ENCODE data around the gene AKT1. TPM values are rescaled to one million over a fixed set of nuclear protein-coding genes. Genes with fewer than 3 reads are reported as not detected.

The AKT1 gene
- total RNA-seq, 1 donor from 2014 or later = 144 TPM

DNA sequence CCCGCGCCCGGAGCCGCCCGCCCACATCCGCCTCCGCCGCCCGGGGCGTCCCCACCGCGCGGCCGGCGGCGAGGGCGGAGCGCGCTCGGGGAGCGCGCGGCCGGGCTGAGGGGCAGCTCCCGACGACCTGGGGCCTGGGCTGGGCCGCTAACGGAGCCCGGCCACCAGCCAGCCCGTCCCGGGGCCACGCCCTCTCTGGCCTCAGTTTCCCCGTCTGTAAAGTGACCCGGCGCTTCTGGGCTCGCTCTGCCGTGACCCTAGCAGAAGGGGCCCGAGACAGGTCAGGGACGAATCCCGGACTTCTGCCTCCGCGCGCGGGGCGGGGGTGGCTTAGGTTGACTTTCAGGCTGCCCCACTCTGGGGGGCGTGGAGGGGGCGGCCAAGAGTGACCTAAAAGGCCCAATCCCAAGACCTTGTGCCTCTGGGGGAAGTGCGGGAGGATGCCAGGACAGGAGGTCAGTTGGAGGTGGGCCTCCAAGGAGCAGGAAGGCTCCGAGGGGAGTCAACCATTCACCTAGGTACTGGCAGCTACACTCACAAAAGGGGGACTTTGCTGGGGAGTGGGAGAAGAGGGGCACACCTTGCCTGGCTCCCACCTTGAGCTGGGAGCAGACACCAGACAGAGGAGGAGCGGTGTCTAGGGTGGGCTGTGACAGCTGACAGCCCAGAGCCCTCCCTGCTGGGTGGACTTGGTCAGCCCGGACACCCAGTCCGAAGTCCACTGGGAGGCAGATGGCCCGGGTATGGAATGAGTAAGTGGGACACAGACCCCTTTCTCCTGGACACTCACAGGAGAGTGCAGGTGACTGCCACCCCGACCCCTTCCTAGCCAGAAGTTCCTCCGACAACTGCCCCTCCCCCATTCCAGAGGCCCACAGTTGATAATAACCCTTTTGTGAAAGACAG is 486 bp upstream of the AKT1 start:
- Histone ChIP-seq H3K9me3 (replicated peaks) (no peaks in the 10 kb centered on the region), H3K4me1 (peaks cover 88% of the 10 kb centered on the region), H3K27ac (replicated peaks) (peak overlapping the region; percentile 99), H3K36me3 (peaks cover 13% of the 10 kb centered on the region), H3K4me3 (peak overlapping the region; percentile 69), H3K27me3 (ENCODE audit: low read depth) (no peaks in the 10 kb centered on the region)
- TF ChIP-seq, protein P1, sequence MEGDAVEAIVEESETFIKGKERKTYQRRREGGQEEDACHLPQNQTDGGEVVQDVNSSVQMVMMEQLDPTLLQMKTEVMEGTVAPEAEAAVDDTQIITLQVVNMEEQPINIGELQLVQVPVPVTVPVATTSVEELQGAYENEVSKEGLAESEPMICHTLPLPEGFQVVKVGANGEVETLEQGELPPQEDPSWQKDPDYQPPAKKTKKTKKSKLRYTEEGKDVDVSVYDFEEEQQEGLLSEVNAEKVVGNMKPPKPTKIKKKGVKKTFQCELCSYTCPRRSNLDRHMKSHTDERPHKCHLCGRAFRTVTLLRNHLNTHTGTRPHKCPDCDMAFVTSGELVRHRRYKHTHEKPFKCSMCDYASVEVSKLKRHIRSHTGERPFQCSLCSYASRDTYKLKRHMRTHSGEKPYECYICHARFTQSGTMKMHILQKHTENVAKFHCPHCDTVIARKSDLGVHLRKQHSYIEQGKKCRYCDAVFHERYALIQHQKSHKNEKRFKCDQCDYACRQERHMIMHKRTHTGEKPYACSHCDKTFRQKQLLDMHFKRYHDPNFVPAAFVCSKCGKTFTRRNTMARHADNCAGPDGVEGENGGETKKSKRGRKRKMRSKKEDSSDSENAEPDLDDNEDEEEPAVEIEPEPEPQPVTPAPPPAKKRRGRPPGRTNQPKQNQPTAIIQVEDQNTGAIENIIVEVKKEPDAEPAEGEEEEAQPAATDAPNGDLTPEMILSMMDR (IDR thresholded peaks at IDR 0.05; ENCODE audit: borderline replicate concordance) = no peak
- peak; percentile 75 for DNase-seq
- intact Hi-C loops (cut with micrococcal nuclease) = no loop called here

DNA sequence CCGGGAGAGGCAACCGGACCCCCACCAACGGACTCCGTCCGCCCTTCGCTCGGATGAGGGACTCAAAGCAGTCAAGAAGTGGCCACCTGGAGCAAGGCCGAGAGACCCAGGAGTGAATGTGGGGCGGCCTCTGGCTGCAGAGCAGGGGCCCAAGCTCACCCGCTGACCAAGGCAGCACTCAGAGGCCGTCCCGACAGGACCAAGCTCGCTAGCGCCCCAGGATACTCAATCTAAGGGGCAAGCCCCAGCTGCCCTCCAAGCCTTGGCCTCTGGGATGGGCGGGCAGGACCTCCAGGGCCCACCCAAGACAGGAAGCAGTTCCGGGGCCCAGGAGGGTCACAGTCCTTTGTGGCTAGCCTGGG is 936 bp downstream of the AKT1 start:
- DNase-seq = no peak
- Histone ChIP-seq H3K4me1 (peaks cover 89% of the 10 kb centered on the region), H3K4me3 (peak overlapping the region; percentile 87), H3K27me3 (ENCODE audit: low read depth) (no peaks in the 10 kb centered on the region), H3K27ac (replicated peaks) (peak overlapping the region; percentile 87), H3K9me3 (replicated peaks) (no peaks in the 10 kb centered on the region), H3K36me3 (peaks cover 27% of the 10 kb centered on the region)
- intact Hi-C loops (cut with micrococcal nuclease) = no loop called here
- TF ChIP-seq, protein P1 (IDR thresholded peaks at IDR 0.05; ENCODE audit: borderline replicate concordance) = no peak

DNA sequence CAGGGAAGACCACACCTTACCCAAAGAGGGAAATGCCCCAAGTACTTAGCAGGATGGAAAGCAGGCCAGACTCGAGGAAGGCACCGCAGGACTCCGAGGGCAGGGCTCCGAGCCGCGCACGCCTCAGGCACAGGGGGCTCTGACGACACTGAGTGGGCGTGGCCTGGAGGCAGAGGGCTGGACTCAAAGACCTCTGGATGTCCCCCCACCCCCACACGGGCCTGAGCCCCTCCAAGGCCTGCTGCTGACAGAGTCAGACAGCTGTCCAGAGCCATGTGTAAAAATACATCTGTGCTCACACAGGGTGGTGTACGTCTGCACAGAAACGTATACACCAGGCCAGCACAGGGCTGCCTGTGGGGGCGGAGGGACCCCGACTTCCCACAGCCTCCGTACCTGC is 1.4 kb downstream of the AKT1 start:
- intact Hi-C loops (cut with micrococcal nuclease) = no loop called here

DNA sequence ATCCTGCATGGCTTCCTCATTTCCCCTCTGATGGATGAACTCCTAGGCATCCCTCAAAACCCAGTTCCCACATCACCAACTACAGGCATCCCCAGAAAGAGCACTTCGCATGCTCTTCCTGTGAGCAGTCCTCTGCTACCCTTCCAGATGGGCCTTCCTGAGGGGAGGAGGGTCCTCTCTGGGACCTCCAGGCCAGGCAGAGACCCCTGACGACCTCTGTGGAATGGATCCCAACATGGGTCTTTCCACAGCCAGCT is 1.9 kb downstream of the AKT1 start:
- intact Hi-C loops (cut with micrococcal nuclease) = no loop called here
- TF ChIP-seq, protein P1 (IDR thresholded peaks at IDR 0.05; ENCODE audit: borderline replicate concordance) = no peak
- Histone ChIP-seq H3K36me3 (peaks cover 37% of the 10 kb centered on the region), H3K27ac (replicated peaks) (peak overlapping the region; percentile 87), H3K27me3 (ENCODE audit: low read depth) (no peaks in the 10 kb centered on the region), H3K4me1 (peaks cover 89% of the 10 kb centered on the region), H3K9me3 (replicated peaks) (no peaks in the 10 kb centered on the region), H3K4me3 (peak overlapping the region; percentile 87)
- DNase-seq = no peak

More for the DNA sequence above, 1.4 kb downstream of the AKT1 start:
- H3K27me3 ChIP-seq (ENCODE audit: low read depth) = no peaks in the 10 kb centered on the region
- peaks cover 89% of the 10 kb centered on the region for H3K4me1 ChIP-seq
- TF ChIP-seq, protein P1 (IDR thresholded peaks at IDR 0.05; ENCODE audit: borderline replicate concordance) = no peak
- no peak for DNase-seq
- H3K9me3 ChIP-seq (replicated peaks) = no peaks in the 10 kb centered on the region
- peak overlapping the region; percentile 87 for H3K27ac ChIP-seq (replicated peaks)
- peak overlapping the region; percentile 87 for H3K4me3 ChIP-seq
- peaks cover 32% of the 10 kb centered on the region for H3K36me3 ChIP-seq

DNA sequence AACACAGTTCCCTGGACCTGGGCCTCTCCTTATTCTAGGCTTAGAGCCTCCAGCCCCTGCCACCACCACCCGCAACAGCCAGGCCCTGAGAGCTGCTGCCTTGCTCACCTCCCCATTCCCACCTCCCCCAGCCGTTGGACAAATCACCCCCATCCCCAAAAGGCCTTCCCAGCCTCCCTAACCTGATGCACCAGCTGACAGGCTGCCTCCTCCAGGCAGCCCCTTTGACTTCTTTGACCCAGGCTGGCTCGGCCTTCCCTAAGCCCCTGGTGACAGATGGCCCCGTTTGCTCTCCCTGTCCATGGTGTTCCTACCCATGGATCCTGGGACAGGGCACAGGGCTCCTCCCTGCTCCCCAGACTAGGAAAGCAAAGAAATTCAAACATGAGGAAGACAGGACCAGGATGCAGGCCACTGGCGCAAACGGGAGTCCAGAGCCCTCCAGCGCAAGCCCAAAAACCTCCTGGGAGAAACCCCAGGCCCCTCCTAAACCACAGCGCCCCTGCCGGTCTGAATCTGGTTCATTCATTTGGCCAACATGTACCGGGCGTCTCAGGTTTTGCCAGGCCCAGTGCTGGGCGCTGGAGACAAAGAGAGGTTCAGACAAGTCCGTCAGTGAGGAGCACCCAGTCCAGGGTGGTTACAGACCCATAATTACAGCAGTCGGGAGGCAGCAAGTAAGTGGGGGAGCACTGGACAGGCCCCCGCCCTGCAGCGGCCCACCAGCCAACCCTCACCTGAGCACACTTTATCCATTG is 2.4 kb downstream of the AKT1 start:
- TF ChIP-seq, protein P1 (IDR thresholded peaks at IDR 0.05; ENCODE audit: borderline replicate concordance) = no peak
- no peaks in the 10 kb centered on the region for H3K9me3 ChIP-seq (replicated peaks)
- peaks cover 37% of the 10 kb centered on the region for H3K36me3 ChIP-seq
- H3K4me1 ChIP-seq = peaks cover 89% of the 10 kb centered on the region
- intact Hi-C loops (cut with micrococcal nuclease) = no loop called here
- H3K27me3 ChIP-seq (ENCODE audit: low read depth) = no peaks in the 10 kb centered on the region
- no peak for DNase-seq
- H3K27ac ChIP-seq (replicated peaks) = peak overlapping the region; percentile 87
- H3K4me3 ChIP-seq = peak overlapping the region; percentile 87

Data from left ventricle myocardium inferior (tissue), 1 donor.